Central memory CD4-positive, alpha-beta T cell (primary cell): Measurements from ENCODE around the gene OCA2.
"Not testable (repeated sequence)": the region's sequence is repeated elsewhere in the genome, so short reads cannot be mapped to it uniquely, and the experiment has no call there.

ENCODE experiments used
- DNase-seq: peaks from one replicate; pipeline ENCODE4 v3.0.0; 2022

Gene OCA2

DNA sequence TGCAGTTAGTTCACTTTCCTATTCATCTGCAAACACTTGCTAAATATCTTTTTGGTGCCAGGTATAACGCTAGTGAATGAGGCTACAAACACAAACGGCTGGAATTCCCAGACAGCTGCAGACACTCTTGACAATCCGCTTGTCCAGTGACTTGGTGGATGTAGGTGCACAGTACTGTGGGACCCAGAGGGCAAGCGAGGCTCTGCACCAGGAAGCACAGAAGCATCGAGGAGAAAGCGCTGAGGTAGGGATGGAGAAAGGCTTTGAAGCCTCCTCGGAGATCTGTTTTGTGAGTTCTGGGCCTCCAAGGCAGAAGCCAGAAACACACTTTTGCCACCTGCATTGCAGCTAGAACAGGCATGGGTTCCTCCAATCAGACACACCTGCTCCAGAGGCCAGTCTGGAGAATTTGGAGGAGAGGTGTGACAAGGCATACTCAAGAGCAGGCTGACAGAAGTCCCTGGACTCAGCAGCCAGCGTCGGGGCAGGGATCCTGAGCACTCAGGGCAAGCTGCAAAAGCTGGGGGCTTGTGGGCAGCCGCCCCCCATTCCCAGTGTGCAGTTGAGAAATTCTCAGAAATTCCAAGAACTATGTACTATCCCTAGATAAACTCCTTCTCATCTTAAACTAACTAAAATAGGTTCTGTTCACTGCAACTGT, 232.5 kb downstream of the OCA2 start:
- no peak for DNase-seq

DNA sequence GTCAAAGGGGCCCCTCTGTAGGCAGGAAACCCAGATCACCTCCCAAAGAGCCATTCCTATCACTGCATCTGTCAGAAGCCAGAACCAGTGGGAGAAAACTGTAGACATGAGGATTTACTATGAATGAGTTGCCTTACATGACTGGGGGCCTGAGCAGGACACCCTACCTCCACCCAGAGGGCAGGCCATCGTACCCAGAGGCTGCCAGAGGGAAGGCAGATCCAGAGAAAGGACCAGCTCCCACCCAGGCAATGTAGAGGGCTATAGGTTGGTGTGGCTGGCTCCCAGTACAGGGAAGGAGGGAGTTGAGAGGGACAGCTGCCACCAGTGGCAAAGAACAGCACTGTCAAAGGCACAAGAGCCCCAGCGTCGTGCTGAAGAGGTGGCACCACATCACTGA, 233.2 kb downstream of the OCA2 start:
- DNase-seq, result no peak

DNA sequence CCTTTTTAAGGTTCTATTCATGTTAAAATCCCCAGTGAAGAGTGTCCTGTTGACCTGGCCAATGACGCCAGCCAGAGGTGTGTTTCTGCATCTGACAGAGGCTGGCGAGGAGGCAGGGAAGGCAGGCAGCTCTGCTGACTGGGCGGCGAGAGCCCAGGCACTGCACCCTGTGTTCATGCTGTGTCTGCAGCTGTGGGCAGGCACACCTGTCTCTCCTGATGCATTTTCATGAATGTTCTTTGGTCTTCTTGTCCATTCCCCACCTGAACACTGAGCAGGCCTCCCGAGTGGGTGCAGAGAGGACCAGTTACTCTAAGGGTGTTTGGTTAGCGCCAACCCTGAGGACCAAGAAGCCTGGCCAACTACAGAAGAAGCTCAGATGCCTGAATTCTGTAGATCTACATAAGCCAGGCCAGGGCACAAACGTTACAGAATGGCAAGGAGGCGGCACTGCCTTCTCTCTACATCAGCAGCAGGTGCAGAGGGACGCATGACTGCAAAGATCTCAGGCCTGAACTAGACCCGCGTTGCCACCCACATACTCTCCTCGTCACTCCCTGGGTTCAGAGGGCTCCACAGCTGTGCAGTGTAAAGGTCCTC, 233.7 kb downstream of the OCA2 start:
- no peak for DNase-seq

DNA sequence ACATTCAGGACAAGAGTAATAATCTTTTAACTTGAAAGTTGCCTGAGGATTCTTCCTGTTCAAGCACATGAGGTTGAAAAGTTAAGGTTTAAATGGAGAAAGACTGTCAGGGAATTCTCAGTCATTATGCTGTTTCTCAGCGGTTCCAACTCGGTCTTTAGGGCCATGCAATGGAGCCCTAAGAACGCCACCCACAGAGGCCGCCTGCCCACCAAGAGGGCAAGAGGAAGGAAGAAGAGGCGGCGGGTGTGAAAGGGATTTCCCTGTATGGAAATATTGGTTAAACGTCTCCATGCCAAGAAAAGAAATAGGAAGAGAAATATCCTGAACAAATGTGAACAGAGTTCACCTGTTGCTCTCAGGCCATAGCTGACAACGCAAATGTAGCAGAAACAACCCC, 234.4 kb downstream of the OCA2 start:
- no peak for DNase-seq

DNA sequence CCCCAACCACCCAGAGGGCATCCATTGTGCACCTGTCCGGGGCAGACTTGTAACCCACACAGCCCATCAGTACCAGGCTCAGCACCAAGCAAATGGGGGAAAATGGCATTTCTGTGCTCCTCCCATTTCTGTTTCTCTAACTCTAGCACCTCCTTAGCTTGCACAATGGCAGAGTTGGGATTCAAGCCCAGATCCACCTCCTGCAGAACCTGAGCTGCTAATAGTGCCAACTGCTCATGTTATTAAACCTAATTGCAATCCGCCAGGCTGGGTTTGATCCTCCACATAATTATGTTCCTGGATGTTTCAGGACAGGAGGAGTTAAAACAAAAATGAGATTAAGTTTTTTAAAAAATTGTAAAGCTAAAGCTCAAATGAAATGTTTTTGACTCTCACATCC, 235.0 kb downstream of the OCA2 start:
- no peak for DNase-seq

DNA sequence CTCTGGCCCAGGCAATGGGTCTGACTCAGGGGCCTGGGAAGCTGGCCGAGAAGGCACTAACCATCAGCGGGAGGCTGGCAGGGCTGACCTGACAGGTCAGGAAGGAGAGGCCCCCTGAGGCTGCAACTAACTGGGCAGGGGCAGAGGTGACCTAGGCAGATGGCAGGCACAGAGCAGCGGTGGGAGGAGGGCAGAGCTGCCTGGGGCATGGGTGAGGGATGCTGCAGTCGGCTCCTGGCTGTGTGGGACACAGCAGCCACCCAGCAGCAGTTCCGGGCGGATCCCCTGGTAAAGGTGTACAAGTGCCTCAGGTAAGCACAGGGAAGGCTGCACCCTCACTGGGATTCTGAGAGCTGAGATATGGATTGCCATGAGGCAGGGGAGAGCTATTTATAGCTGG, 236.1 kb downstream of the OCA2 start:
- DNase-seq, result no peak

DNA sequence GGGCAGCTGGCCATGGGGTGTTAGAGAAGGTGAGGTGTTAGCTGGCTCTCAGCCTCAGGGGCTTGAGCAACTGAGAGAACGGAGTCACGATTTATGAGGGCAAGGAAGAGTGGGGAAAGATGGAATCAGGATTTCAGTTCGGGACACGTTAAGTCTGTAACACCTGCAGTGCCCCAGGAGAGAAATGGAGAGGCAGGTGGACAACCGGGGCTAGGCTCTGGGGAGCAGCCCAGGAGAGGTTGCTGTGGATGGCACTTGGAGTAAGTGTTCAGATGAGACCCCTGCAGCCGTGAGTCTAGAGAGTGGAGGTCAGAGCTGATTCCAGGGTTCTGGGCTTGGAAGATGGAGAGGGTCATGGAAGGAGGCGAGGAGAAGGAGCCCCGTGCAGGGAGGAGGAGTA, 237.9 kb downstream of the OCA2 start:
- no peak for DNase-seq

DNA sequence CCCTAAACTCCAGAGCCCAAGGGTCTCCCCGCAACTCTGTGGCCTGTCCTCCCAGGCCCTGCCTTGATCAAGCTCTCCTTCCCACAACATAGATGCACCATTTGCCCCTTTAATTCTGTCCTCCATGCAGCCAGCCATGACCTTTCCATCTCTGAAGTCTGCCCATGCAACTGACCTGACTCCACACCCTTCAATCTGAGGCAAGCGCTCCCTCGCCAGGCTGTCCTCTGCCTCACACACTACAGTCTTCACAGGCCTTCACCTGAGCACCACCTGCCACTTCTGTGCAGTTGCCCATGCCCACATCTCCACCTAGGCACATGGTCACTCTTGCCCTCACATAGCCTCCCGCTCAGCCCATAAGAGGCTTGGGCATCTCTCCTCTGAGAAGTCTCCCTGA, 244.0 kb downstream of the OCA2 start:
- no peak for DNase-seq

DNA sequence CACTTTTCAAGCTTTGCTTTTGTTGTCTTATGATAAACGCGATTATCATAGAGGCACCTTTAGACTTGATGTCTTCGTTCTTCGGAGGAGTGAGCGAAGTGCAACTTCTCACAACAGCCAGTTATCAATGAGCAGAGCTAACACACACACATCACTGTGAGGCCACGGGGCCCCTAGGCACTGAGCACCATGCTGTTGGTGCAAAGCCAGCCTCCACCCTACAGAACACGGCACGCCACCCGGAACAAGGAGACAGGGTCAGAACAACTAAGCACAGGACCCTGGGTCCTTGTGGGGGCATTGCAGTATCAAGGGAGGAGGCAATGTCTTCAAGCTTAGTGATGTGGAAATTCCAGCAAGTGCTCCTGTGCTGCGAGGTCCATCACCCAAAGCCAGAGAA, 244.5 kb downstream of the OCA2 start:
- no peak for DNase-seq

DNA sequence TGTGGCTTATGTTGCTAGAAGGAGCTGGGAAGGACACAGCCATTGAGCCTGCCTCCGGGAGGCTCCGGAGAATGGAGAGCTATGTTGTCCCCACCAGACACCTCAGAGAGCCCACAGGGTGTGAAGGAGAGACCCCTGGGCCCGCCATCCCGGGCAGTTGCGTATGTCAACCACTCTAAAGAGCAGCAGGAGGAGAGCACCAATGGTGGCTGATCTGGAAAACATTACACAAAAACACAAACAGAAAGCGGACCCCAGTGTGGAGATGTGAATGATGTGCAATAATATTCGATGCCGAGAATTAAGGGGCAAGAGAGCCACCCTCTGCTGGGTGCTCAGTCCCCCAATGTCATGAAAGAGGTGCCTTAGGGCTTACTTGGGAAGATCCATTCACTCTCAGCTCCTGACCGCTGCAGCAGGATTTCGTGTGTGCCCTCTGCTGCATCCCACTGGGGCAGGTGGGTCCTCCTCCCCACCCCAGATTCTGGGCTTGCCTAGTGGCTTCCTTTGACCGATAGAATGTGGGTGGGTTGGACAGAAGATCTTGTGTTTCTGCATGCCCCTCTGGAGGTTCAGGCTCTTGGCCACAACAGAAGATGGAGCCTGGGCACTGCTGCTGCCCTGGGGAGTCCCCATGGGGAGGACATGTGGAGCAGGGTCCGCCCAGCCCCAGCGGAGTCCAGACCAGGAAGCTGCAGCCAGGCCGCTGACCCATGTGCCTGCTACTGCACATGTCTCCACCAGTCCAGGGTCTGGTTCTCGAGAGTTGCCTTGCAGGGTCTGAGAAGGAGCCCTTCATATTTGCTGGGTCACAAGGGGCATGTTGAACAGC, 245.3 kb downstream of the OCA2 start:
- DNase-seq, result no peak

DNA sequence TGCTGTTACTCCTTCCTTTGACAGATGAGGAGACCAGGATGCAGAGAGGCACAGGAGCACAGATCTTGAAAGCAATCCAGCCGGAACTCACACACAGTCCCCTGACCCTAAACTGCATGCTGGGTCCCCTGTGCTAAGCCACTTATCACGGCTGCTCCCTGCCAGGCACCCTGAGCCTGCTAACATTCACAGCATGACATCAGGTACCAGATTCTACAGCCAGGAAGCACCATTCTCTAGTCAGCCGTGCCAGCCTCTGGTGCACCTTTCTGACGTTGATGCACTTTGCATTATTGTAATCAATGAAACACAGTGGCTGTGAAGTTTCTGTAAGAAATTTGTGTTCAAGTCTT, 247.3 kb downstream of the OCA2 start:
- no peak for DNase-seq

DNA sequence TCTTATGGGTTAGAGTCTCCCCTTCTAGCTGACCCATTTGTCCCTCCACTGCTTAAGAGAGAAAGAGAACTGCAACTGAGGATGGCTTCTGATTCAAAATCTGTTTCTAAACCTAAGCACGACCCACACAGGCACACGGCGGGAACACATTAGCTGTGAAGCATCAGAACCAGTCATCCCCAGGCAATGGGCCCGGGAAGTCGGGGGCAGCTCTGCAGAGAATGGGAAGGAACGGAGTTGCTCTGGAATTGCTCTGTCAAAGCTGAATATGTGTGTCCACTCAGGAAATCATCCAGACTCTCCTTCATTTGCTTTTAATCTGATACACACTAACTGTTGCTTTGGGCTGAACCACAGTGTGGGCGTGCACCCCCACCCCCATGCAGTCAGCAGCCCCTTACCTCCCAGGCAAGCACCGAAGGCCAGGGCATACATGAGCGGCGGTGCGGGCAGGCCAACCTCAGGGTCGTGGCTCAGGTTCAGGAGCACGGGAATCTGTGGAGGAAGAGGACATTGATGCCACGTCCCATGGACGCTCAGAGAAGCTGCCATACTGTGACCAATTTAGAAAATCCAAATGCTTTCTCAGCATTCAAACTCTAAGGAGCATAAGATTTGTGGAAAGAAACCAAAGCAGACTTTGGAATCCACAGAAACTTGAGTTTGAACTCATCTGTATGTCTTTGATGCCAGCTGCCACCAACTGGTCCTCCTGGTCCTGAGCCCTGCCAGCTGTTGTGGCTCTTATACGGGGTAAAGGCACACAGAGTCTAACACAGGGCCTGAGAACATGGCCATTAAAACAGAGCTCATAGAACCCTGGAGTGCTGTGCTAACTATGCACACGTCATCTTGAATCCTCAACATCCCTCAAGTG, 247.9 kb downstream of the OCA2 start:
- no peak for DNase-seq

DNA sequence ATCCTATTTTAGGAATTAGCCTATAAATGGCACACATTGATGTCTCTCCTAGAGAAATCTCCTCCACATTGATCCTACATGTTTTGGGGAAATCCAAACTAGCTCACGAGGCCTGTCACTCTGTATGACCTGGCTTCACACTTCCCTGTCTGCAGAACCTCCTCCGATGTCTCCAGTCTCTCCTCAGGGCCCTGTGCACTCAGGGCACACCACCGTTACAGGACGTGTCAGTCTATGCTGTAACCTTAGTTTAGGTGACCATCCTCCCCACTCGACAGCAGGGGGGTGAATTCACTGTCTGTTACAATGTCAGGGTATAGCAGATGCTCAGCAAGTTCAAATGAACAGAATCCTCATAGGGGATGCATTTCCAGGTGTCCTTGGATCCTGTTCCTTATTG, 249.1 kb downstream of the OCA2 start:
- DNase-seq, result no peak

DNA sequence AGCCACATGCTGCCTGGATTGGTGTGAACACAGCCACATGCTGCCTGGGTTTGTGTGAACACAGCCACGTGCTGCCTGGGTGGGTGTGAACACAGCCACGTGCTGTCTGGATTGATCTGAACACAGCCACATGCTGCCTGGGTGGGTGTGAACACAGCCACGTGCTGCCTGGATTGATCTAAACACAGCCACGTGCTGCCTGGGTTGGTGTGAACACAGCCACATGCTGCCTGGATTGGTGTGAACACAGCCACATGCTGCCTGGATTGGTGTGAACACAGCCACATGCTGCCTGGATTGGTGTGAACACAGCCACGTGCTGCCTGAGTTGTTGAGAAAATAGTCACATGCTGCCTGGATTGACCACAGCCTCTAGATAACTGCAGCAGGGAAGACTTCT, 250.2 kb downstream of the OCA2 start:
- DNase-seq, result not testable (repeated sequence)

DNA sequence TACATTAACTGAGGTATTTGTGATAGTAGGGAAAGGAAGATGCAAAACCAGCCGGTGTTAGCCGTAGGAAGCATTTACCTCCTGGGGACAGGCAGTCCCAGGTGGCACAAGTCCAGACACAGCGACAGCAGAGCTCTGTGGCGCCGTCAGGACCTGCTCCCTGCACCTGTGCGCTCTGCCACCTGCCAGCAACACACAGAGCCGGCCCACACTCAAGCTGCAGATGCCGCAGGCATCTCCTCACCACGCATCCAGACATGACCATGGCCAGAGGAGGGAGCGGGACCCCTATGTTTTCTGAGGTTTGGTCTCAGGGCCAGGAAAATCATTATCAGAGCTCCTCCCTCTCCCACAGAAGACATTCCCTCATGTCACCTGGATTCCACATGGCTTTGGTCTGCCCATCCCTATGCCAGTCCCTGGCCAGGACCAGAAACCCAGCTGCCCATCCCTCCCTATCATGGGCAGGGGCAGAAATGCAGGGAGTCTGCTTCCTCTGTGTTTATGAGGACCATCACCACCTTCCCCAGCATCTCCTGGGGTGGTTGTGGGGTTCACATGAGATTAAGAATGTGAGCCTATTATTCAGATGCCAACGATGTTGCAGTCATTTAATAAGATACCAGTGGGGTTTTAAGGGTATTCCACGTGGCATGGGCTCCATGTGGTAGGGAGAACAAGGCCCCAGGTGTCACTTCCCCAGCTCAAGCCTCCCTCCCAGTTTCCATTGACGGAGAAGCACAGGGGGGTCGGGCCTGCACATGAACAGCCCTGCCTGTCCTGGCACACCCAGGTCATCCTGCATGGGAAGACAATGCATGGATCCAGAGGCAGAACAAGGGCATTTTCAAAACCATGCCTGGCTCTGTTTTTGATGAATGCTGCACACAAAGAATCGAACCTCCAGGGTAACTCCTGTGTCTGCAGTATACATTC, 251.1 kb downstream of the OCA2 start:
- DNase-seq, result no peak

DNA sequence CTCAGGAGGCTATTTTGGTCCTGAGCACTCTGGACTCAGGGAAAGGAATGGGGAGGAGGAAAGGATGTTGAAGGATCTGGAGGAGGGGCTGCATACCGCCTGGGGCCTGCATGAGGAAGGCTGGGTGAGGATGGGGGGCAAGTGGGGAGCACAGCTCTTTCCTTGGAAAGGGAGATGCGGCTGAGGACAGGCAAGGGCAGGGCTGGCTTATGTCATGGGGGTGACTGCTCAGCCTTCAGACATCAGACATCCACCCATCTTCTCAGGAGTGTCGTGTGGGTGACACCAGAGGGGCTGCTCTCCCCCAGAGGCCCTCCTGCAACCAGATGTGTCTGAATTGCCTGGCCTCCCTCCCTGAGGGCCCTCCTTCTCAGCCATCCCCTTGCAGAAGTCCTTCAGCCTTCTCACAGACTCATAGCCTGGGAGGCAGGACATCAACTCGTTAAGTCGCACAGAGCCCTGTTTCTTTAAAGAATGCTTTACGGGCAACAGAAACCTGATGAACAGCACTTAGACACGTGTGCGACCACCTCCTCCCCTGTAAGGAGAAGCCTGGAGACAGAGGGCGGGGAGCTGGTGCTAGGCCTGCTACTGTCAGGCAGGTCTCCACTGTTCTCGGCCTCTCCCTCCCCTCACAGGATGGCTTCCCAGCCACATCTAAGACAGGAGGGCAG, 252.3 kb downstream of the OCA2 start:
- DNase-seq, result no peak

DNA sequence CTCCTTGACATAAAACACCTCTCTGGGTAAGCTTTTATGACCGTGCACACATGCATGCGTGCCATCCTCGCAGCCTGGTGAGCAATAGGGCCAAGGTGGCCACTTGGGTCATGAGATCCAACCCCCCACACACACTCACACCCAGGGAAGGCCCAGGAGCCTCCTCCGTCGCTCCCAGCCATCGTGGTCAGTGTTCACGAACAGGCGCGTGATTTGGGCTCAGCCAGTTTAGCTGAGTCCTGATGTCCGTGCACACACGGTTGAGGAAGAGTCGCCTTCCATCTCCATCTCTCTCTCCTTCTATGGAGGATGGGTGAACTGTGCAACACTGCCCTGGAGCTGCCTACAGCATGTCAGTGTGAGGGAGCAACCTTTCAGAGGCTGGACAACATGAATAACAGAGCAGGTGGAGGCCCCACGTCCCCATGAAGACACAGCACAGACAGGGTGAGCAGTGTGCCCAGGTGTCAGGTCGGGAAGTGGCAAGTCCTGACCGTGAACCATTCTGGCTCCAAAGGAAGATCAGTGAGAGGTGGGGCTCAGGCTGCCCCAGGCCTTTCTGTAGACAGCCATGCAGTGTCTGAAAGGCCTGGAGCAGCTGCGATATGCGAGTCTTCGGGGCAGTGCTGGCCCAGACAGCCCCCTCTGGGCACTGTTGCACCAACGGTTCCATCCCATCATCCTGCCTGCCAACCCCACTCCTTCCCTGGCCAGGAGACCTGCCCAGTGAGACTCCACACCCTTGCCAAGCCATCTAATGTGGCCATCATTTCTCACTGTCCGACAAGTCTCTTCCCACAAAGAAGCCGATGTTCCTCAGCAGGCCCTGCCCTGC, 253.4 kb downstream of the OCA2 start:
- no peak for DNase-seq

DNA sequence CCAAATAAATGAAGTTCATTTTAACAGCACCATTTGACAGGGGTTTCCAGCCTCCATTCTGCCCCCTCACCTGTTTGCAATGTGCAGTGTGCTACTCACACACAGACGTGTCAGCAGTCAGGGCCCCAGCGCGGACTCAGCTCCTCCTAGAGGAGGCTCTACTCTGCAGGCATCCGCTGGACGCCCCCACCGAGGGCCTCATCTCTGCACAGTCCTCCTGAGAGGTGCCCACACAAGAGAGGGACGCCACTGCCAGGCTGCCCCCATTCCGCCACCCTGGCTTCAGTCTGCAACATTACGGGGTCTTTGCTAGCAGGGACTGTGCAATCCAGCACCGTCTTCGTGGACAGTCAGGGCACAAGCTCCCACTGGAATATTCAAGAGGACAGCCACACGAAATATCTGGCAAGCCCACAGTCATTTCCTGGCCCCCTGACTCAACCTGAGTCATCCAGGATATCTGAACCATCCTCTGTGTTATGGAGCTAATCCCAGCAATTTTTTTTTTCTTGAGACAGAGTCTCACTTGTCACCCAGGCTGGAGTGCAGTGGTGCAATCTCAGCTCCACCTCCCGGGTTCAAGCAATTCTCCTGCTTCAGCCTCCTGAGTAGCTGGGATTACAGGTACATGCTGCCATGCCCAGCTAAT, 255.0 kb downstream of the OCA2 start:
- DNase-seq, result no peak

DNA sequence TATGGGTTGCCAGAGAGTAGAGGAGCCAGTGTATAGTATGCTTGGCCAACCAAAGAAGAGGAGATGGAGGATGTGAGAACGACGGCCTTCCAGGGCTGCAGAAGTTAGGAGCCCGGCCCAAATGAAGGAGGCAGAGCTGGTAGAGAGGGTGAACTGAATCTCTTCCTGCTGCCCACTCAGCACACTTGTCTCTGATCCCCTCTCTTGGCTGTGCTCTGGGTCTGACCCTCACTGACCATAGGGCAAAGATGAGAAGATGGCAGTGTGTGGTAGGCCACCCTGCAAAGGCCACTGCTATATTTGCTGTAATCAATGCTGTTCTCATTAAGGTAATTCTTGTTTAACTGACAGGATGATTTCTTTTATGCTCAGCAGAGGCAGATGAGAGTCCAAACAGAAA, 256.0 kb downstream of the OCA2 start:
- no peak for DNase-seq

DNA sequence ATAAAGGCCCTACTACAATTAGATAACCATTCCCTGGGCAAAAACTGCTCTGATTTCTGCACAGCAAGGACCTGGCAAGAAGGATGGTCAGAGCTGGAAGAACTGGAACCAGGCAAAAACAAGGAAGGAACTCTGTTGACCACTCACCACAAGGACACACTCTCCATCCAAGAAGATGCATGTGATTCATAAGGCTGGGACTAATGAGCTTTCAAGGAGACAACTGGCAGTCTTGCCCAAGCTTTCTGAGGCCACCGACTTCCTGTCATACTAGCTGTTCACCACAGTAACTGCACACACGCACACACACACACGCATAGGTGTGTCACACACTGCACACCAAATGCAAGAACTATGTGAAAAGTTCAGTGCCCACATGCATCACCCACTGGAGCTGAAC, 256.6 kb downstream of the OCA2 start:
- no peak for DNase-seq
